Mesodermal cell (in vitro differentiated cells): Measurements from ENCODE around the gene DUT. TPM values are rescaled to one million over a fixed set of nuclear protein-coding genes. Genes with fewer than 3 reads are reported as not detected.

Experiments used
- H3K27ac ChIP-seq: 2 replicates; pipeline ENCODE4 v1.7.0; 2013; ENCODE audit warnings: mild to moderate bottlenecking, low read depth, low read length, moderate library complexity; ENCODE audit not compliant: severe bottlenecking
- H3K36me3 ChIP-seq: 2 replicates; pipeline ENCODE4 v1.7.1; 2013; ENCODE audit warnings: mild to moderate bottlenecking, low read length, moderate library complexity; ENCODE audit not compliant: control insufficient read depth, insufficient read depth
- H3K4me1 ChIP-seq: one replicate; pipeline ENCODE4 v1.7.1; 2013; ENCODE audit warnings: mild to moderate bottlenecking, low read length; ENCODE audit not compliant: insufficient read depth, control insufficient read depth, poor library complexity, severe bottlenecking
- H3K4me3 ChIP-seq: 2 replicates; pipeline ENCODE4 v1.7.0; 2013; ENCODE audit warnings: low read length, control low read depth, mild to moderate bottlenecking; ENCODE audit not compliant: insufficient read depth, poor library complexity, severe bottlenecking; ENCODE audit errors: extremely low read depth
- H3K9me3 ChIP-seq: 2 replicates; pipeline ENCODE4 v1.7.1; 2013; ENCODE audit warnings: mild to moderate bottlenecking, low read length, moderate library complexity; ENCODE audit not compliant: control insufficient read depth
- WGBS, 2 experiments: methylation state at CpG; one replicate each; pipeline ENCODE4 v1.1.5; 2013; ENCODE audit warnings: missing lambda C conversion rate in 2 of 2; ENCODE audit not compliant: insufficient coverage in 2 of 2; 5-methylcytosine and 5-hydroxymethylcytosine counted together
- polyA plus RNA-seq, 2 experiments: library from polyadenylated mRNA; stranded (reverse); fragments of 50-300 nt; gene quantifications; one replicate each; pipeline ENCODE4 v1.2.3, GENCODE V29; 2013

DUT gene
- 88.8 TPM for polyA plus RNA-seq (2013, experiment 1 of 2)
- 99.8 TPM for polyA plus RNA-seq (2013, experiment 2 of 2)

DNA sequence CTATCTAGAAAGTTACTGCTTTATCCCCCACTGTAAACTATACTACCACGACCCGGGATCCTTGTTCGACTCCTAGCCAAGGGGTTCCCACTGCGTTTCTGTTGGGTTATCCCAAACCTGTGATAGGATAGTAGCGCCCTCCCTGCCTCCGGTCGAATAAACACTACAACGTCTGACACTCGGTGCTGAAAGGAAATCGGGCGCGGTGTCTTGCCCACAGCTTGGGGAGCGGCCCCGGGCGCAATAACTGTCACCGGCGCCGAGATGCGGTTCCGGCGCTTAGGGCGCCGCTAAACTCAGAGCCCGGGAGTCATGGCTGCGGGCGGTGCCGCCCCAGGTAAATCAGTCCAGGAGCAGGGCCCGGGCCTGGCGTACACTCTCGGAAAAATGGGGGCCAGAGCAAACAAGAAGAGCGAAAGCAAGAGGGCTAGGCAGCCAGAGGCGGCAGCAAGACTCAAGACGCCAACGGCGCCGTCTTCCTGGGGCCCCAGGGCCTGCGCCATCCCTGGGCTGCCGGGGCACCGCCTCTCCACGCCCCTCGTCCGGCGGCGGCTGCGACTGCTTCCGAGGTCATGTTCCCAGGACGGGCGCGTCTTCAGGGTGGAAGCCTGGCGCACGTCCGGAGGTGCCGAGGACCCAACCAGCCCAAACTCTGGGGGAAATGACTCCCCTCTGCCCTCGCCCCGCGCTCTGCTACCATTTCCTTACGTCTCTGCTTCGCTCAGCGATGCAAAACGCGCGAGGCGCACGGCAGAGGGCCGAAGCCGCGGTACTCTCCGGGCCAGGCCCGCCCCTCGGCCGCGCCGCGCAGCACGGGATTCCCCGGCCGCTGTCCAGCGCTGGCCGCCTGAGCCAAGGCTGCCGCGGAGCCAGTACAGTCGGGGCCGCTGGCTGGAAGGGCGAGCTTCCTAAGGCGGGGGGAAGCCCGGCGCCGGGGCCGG lies at the start of gene DUT:
TSS of gene DUT (plus strand) at position 575 of the 941 bp plus-strand sequence. CDS start at position 662, 87 bp downstream.
- Histone ChIP-seq H3K4me1 (peaks cover 10% of the 10 kb centered on the region), H3K36me3 (peaks cover 14% of the 10 kb centered on the region), H3K9me3 (no peaks in the 10 kb centered on the region), H3K4me3 (peak within 1 kb of the TSS; percentile 74), H3K27ac (peak within 1 kb of the TSS; percentile 96)
- WGBS, 2 experiments = 0 to 1% methylated on average over 57 to 61 of the region's 89 CpGs

DNA sequence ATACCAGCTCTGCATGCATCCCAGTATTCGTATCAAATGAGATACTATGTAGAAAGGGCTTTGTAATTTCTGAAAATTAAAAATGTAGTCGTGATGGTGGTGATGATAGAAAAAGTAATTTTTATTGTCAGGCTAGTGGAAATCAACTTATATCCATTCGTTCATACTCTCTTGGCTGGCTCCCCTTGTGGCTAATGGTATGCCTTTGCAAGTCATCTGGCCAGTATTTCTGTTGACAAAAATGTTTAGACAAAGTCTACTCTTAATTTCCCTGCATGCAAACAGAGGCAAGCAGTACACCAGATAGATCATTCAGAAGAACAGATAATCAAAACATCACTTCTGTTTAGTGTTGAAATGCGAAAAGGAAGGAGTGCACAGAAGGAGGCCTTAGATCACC lies 49.6 kb upstream of the DUT start:
- Histone ChIP-seq H3K36me3 (no peaks in the 10 kb centered on the region), H3K4me3 (no peak overlapping the region), H3K4me1 (peaks cover 7% of the 10 kb centered on the region), H3K9me3 (no peaks in the 10 kb centered on the region), H3K27ac (no peak overlapping the region)
- 93 to 100% methylated on average over 2 to 3 of the region's 4 CpGs for WGBS, 2 experiments

DNA sequence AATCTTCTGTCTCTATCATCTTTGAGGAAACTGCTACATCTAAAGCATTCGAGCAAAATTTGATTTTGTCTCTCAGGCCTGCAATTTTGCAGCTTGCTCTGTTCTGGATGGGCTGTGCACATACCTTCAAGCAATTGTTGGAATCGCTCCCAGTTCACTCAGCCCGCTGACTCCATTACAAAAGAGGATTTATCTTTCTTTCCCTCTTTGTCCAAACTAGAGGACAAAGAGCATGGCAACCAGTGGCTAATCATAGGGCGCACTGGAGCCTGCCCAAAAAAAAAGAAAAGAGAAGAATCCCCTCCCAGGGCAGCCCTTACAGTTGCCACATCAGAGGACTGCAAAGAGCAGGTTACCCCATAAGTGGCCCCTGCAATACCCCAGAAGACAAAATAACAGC lies 49.0 kb upstream of the DUT start:
- peaks cover 7% of the 10 kb centered on the region for H3K4me1 ChIP-seq
- no peak overlapping the region for H3K27ac ChIP-seq
- 96 to 100% methylated on average over 3 of the region's 4 CpGs for WGBS, 2 experiments
- no peak overlapping the region for H3K4me3 ChIP-seq
- H3K9me3 ChIP-seq = no peaks in the 10 kb centered on the region
- H3K36me3 ChIP-seq = no peaks in the 10 kb centered on the region

DNA sequence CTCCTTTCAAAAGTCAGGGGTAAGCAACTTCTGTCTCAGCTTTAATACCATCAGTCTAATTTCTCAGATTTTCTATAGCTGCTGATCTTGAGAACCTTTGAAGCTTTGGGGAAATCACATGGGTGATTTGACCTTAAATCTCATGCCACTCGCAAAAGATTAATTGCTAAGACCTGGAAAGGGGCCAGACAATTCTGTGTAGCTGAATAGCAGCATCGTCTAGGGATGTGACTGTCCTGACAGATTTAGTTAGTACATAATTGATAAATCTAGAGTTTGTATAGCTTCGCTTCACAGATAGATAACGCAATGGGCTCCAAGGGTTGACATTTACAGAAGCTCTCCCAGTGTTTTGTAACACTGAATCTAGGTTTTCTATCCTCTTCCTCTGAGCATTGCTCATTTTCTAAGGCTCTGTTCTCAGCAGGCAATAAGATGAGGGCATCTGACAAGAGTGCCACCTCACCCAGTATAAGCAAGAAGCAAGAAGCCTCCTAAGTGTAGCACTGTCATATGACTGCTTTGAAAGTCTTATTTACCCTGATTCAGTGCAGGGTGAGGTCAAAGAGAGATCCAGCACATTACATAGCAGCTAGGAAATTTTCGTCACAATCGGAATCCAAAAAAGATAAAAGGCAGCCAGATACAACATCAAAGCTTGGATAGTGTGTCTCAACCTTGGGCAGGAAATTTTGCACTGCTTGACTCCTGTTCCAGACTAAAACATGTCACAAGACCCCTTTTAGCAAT lies 47.7 kb upstream of the DUT start:
- no peak overlapping the region for H3K4me3 ChIP-seq
- H3K9me3 ChIP-seq = no peaks in the 10 kb centered on the region
- H3K36me3 ChIP-seq = no peaks in the 10 kb centered on the region
- peaks cover 7% of the 10 kb centered on the region for H3K4me1 ChIP-seq
- no peak overlapping the region for H3K27ac ChIP-seq
- 84 to 94% methylated on average over 3 to 4 of the region's 6 CpGs for WGBS, 2 experiments

DNA sequence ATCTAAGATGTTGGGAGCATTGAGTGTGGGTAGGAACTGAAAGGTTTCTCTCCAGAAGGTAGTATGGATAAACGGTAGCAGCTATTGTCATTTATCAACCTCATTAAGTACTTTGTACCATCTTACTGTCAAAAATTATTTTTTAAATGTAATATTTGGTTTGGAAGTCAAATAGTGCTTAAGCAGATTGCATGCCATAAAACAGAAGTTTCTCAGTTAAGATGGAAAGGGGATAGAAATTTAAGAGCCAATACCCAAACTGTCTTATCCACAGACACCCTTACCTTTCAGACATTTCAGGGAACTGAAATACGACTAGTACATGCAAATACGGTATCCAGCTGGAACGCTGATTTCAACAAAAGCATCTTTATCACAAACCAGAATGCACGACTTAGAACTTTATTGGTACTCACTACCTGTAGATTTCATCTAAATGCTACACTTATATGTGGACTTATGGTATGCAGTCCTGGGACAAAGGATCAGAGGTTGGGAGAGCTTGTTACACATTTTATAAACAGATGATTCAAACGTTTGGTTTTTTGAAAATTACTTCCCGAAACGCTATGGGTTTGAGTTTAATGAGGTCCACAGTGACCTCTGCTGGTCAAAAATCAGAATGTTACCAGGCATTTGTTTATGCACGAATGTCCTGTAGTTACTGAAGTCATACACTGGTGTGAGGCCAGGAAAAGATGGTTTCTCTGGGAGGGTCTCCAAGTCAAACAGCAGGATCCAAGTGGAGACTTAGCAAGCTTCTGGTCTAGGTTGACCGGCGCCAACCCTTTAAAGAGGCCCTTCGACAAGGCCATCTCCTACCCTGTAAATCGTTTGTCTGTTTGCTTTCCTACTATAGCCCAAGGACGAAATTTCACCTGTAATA lies 45.7 kb upstream of the DUT start:
- Histone ChIP-seq H3K27ac (no peak overlapping the region), H3K9me3 (no peaks in the 10 kb centered on the region), H3K4me3 (no peak overlapping the region), H3K4me1 (peaks cover 10% of the 10 kb centered on the region), H3K36me3 (no peaks in the 10 kb centered on the region)
- WGBS, 2 experiments = 18 to 42% methylated on average over 4 to 7 of the region's 14 CpGs

DNA sequence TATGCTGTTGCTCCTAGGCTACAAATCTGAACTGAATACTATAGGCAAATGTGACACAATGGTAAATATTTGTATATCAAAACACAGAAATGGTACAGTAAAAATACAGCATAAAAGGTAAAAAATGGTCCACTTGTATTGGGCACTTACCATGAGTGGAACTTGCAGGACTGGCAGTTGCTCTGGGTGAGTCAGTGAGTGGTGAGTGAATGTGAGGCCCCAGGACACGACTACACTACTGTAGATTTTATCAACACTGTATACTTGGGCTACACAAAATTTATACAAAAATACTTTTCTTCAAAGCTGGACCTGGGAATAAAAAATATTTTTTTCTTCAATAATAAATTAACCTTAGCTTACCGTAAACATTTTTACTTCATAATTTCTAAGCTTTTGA lies 41.6 kb upstream of the DUT start:
- Histone ChIP-seq H3K9me3 (no peaks in the 10 kb centered on the region), H3K4me3 (no peak overlapping the region), H3K4me1 (peaks cover 10% of the 10 kb centered on the region), H3K36me3 (no peaks in the 10 kb centered on the region), H3K27ac (no peak overlapping the region)
- 83% methylated on average over 1 of the region's 2 CpGs; no CpG with 5 or more reads in 1 of the 2 experiments for WGBS, 2 experiments

DNA sequence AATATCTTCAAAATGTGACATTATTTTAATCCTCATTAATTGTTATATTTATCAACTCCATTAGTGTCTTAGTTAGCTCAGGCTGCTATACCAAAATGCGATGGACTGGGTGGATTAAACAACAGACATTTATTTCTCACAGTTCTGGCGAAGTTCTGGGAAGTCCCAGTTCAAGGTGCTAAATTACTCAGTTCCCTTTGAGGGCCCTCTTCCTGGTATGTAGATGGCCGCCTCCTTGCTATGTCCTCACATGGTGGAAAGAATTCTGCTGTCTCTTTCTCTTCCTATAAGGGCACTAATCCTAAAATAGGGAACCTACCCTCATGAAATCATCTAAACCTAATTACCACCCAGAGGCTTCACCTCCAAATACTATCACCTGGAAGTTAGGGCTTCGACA lies 38.8 kb upstream of the DUT start:
- Histone ChIP-seq H3K4me1 (peaks cover 3% of the 10 kb centered on the region), H3K27ac (no peak overlapping the region), H3K4me3 (no peak overlapping the region), H3K9me3 (no peaks in the 10 kb centered on the region), H3K36me3 (no peaks in the 10 kb centered on the region)
- WGBS, 2 experiments = 94 to 100% methylated on average over 2 to 3 of the region's 4 CpGs

DNA sequence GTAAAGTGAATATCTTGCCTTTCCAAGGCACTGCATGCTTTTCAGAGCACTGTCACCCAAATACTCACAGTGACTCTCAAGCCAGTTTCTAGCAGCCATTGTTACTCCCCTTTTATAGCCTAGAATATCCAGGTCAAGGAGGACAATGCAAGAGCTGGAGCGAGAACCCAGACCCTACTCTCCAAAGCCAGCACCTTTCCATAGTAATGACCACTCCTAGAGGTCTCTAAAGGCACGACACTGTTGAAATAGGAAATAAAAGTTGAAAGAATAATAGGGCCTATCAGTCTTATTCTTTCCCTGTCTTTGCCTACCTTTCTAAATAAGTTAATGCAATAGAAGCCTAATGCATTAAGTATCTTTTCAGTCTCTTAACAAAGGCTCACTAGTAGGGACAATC lies 33.6 kb upstream of the DUT start:
- H3K4me1 ChIP-seq = no peaks in the 10 kb centered on the region
- no CpG with 5 or more reads among the region's 2 CpGs for WGBS, 2 experiments
- H3K4me3 ChIP-seq = no peak overlapping the region

DNA sequence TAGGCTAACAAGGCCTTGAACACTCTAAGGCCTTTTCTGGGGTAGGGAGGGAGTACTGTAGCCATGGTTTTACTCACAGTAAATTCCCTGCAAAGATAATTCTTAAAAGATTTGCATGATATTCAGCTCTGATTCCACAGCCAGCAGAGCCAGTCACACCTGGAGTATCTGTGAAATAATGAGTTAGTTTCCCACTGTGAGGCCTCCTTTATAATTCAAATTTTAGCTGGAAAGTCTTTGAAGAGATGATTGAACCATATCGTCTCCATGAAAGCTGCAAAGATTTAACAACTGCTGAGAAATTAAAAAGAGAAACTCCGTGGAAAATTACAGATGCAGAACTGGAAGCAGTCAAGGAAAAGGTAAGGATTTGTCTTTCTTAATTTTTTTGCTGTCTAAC lies 32.3 kb upstream of the DUT start:
- H3K27ac ChIP-seq = no peak overlapping the region
- no peaks in the 10 kb centered on the region for H3K4me1 ChIP-seq
- no peaks in the 10 kb centered on the region for H3K36me3 ChIP-seq
- 0 to 8% methylated on average over 2 of the region's 2 CpGs for WGBS, 2 experiments
- H3K4me3 ChIP-seq = no peak overlapping the region
- no peaks in the 10 kb centered on the region for H3K9me3 ChIP-seq

More for the DNA sequence above, 33.6 kb upstream of the DUT start:
- Histone ChIP-seq H3K9me3 (no peaks in the 10 kb centered on the region), H3K27ac (no peak overlapping the region), H3K36me3 (no peaks in the 10 kb centered on the region)

DNA sequence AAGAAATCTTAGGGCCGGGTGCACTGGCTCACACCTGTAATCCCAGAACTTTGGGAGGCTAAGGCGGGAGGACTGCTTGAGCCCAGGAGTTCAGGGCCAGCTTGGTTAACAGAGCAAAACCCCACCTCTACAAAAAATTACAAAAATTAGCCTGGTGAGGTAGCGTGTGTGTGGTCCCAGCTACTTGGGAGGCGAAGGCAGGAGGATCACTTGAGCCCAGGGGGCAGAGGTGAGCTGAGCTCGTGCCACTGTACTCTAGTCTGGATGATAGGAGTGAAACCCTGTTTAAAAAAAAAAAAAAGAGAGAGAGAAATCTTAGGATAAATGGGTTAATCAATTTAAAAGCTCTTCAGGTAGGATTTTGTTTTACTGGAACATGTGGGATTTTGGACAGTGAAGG lies 31.2 kb upstream of the DUT start:
- Histone ChIP-seq H3K9me3 (no peaks in the 10 kb centered on the region), H3K36me3 (no peaks in the 10 kb centered on the region), H3K4me3 (no peak overlapping the region), H3K27ac (no peak overlapping the region), H3K4me1 (no peaks in the 10 kb centered on the region)
- 64 to 70% methylated on average over 3 to 4 of the region's 5 CpGs for WGBS, 2 experiments
